ENCODE data around the gene CFAP54. TPM values are rescaled to one million over a fixed set of nuclear protein-coding genes. Genes with fewer than 3 reads are reported as not detected.

CFAP54 gene
- total RNA-seq, 6 donors from 2014 or later, result 0.66 to 48.8 (median 7.4) TPM

GRCh38 chr12:96466939-96467751 is 22.2 kb upstream of the CFAP54 start:
- Histone ChIP-seq H3K9me3 (no peaks in the 10 kb centered on the region), H3K4me3 (no peak overlapping the region), H3K27ac (no peak overlapping the region), H3K27me3 (no peaks in the 10 kb centered on the region), H3K36me3 (no peaks in the 10 kb centered on the region), H3K4me1 (no peaks in the 10 kb centered on the region)
- ATAC-seq (ENCODE audit: low FRiP score in 2 of 2), result no peak
- TF ChIP-seq POLR2AphosphoS5 (IDR thresholded peaks at IDR 0.05) (no peak), POLR2A (IDR thresholded peaks at IDR 0.05) (no peak), CTCF (IDR thresholded peaks at IDR 0.05) (no peak), EP300 (IDR thresholded peaks at IDR 0.05) (no peak)
- DNase-seq, result no peak
- 75 to 83% methylated on average over 3 of the region's 3 CpGs for whole genome bisulfite sequencing, 2 donors

- H3K27me3 ChIP-seq, result no peaks in the 10 kb centered on the region
- no peaks in the 10 kb centered on the region for H3K4me1 ChIP-seq
- 95 to 98% methylated on average over 2 of the region's 2 CpGs for WGBS, 2 donors
- H3K36me3 ChIP-seq, result no peaks in the 10 kb centered on the region
- H3K4me3 ChIP-seq, result no peak overlapping the region
- DNase-seq (no peak), ATAC-seq (ENCODE audit: low FRiP score in 2 of 2) (peak in 1 of 2 donors; percentile 69)
- H3K9me3 ChIP-seq, result no peaks in the 10 kb centered on the region
- no peak overlapping the region for H3K27ac ChIP-seq
- no peak for TF ChIP-seq EP300 (IDR thresholded peaks at IDR 0.05)
- TF ChIP-seq CTCF (IDR thresholded peaks at IDR 0.05), result no peak
- no peak for TF ChIP-seq POLR2AphosphoS5 (IDR thresholded peaks at IDR 0.05)
- no peak for TF ChIP-seq POLR2A (IDR thresholded peaks at IDR 0.05)
Observed at GRCh38 chr12:96471368-96472050, 17.9 kb upstream of the CFAP54 start.

GRCh38 chr12:96472384-96472783 is 17.0 kb upstream of the CFAP54 start:
- no peak for DNase-seq
- Histone ChIP-seq H3K4me1 (no peaks in the 10 kb centered on the region), H3K36me3 (no peaks in the 10 kb centered on the region), H3K4me3 (no peak overlapping the region), H3K27ac (no peak overlapping the region), H3K9me3 (no peaks in the 10 kb centered on the region), H3K27me3 (no peaks in the 10 kb centered on the region)
- WGBS, 2 donors, result 76 to 84% methylated on average over 5 of the region's 5 CpGs
- TF ChIP-seq CTCF (IDR thresholded peaks at IDR 0.05) (no peak), POLR2AphosphoS5 (IDR thresholded peaks at IDR 0.05) (no peak), EP300 (IDR thresholded peaks at IDR 0.05) (no peak), POLR2A (IDR thresholded peaks at IDR 0.05) (no peak)
- ATAC-seq (ENCODE audit: low FRiP score in 2 of 2), result no peak

- ATAC-seq (ENCODE audit: low FRiP score in 2 of 2), result no peak
- H3K9me3 ChIP-seq, result no peaks in the 10 kb centered on the region
- no peaks in the 10 kb centered on the region for H3K4me1 ChIP-seq
- no peak overlapping the region for H3K27ac ChIP-seq
- H3K4me3 ChIP-seq, result no peak overlapping the region
- TF ChIP-seq CTCF (IDR thresholded peaks at IDR 0.05) (no peak), POLR2A (IDR thresholded peaks at IDR 0.05) (no peak)
- no peak for DNase-seq
- H3K27me3 ChIP-seq, result no peaks in the 10 kb centered on the region
- 72 to 77% methylated on average over 4 of the region's 4 CpGs for WGBS, 2 donors
- H3K36me3 ChIP-seq, result no peaks in the 10 kb centered on the region
Observed at GRCh38 chr12:96473394-96474093, 15.8 kb upstream of the CFAP54 start.

All from upper lobe of left lung (tissue), 6 donors.